Left lung (tissue), 10 donors: ENCODE data around the gene SWT1. TPM values are rescaled to one million over a fixed set of nuclear protein-coding genes. Genes with fewer than 3 reads are reported as not detected.
"Not testable (repeated sequence)": the region's sequence is repeated elsewhere in the genome, so short reads cannot be mapped to it uniquely, and the experiment has no call there.

Experiments used
- ATAC-seq: fragments of 200-7000 bp; cut with Tn5 transposase; one replicate; pipeline ENCODE4 v1.9.1; 2020; ENCODE audit warnings: moderate library complexity
- DNase-seq, 4 donors: peaks; one replicate each; pipeline ENCODE4 v3.0.0-alpha.2; 2013 to 2020
- H3K27ac ChIP-seq, 2 donors: fragments of 200-600 bp; sonication (generic) in 1 of 2; one replicate each; pipeline versions ENCODE4 v1.5.0 to v1.8.0; 2020 to 2021
- H3K27me3 ChIP-seq, 2 donors: fragments of 200-600 bp; sonication (generic) in 1 of 2; one replicate each; pipeline versions ENCODE4 v1.5.0 to v1.8.0; 2020 to 2021
- H3K36me3 ChIP-seq, 2 donors: fragments of 200-600 bp; sonication (generic) in 1 of 2; one replicate each; pipeline versions ENCODE4 v1.5.0 to v1.8.0; 2020 to 2021
- H3K4me1 ChIP-seq, 2 donors: fragments of 200-600 bp; one replicate each; pipeline ENCODE4 v1.8.0; 2021
- H3K4me3 ChIP-seq, 2 donors: fragments of 200-600 bp; sonication (generic) in 1 of 2; one replicate each; pipeline versions ENCODE4 v1.5.0 to v1.8.0; 2020 to 2021; ENCODE audit warnings: mild to moderate bottlenecking in 1 of 2
- H3K9me3 ChIP-seq, 2 donors: fragments of 200-600 bp; sonication (generic) in 1 of 2; one replicate each; pipeline versions ENCODE4 v1.5.0 to v1.8.0; 2020 to 2021
- intact Hi-C, 2 donors: fragments of 100-400 bp; cut with DNase I; formaldehyde crosslinking; loops; one replicate each; pipeline versions ENCODE4 v1.11.2 to v1.14.2; 2022
- polyA plus RNA-seq, 6 donors: library from polyadenylated mRNA; unstranded; fragments of 120-200 nt; gene quantifications; one replicate each; pipeline ENCODE4 v1.2.1, GENCODE V29; 2013; ENCODE audit not compliant: insufficient read length in 6 of 6
- total RNA-seq, 2 donors: library from RNA; stranded (reverse); fragmentation: NEBNext Ultra II Directional; extraction: Animal tissue kit (Norgen Biotek cat#: 25700); gene quantifications; one replicate each; pipeline ENCODE4 v1.2.1, GENCODE V29; 2021
- TF ChIP-seq, protein P1 (sequence below), 2 donors: fragments of 200-600 bp; sonication (generic) in 1 of 2; IDR thresholded peaks; one replicate each; pipeline versions ENCODE4 v1.5.0 to v1.8.0; 2021; ENCODE audit warnings: antibody characterized with exemption in 2 of 2
- donor health status: DM: no; HTN: yes; CAD: no.
- donor health status: DM: no; HTN: no; CAD: no.

SWT1 gene
- total and polyA plus RNA-seq, 8 donors, result 6.5 to 11.4 (median 9.5) TPM

GRCh38 chr1:185166106-185166505 is 9.1 kb downstream of the SWT1 start:
- no peaks in the 10 kb centered on the region for H3K27me3 ChIP-seq
- no peaks in the 10 kb centered on the region for H3K4me1 ChIP-seq
- TF ChIP-seq, protein P1, sequence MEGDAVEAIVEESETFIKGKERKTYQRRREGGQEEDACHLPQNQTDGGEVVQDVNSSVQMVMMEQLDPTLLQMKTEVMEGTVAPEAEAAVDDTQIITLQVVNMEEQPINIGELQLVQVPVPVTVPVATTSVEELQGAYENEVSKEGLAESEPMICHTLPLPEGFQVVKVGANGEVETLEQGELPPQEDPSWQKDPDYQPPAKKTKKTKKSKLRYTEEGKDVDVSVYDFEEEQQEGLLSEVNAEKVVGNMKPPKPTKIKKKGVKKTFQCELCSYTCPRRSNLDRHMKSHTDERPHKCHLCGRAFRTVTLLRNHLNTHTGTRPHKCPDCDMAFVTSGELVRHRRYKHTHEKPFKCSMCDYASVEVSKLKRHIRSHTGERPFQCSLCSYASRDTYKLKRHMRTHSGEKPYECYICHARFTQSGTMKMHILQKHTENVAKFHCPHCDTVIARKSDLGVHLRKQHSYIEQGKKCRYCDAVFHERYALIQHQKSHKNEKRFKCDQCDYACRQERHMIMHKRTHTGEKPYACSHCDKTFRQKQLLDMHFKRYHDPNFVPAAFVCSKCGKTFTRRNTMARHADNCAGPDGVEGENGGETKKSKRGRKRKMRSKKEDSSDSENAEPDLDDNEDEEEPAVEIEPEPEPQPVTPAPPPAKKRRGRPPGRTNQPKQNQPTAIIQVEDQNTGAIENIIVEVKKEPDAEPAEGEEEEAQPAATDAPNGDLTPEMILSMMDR (IDR thresholded peaks at IDR 0.05), result no peak
- H3K9me3 ChIP-seq, result no peaks in the 10 kb centered on the region
- DNase-seq, result no peak
- intact Hi-C loops, result loop anchor here in 1 of 2 donors (10.0 kb wide), 1 partner anchor 171 kb away; no protein-coding TSS in a partner anchor
- no peak overlapping the region for H3K4me3 ChIP-seq
- peaks cover 0 to 37% of the 10 kb centered on the region in 2 donors for H3K36me3 ChIP-seq
- ATAC-seq, result no peak
- H3K27ac ChIP-seq, result peak overlapping the region in 1 of 2 donors; percentile 38

DNA sequence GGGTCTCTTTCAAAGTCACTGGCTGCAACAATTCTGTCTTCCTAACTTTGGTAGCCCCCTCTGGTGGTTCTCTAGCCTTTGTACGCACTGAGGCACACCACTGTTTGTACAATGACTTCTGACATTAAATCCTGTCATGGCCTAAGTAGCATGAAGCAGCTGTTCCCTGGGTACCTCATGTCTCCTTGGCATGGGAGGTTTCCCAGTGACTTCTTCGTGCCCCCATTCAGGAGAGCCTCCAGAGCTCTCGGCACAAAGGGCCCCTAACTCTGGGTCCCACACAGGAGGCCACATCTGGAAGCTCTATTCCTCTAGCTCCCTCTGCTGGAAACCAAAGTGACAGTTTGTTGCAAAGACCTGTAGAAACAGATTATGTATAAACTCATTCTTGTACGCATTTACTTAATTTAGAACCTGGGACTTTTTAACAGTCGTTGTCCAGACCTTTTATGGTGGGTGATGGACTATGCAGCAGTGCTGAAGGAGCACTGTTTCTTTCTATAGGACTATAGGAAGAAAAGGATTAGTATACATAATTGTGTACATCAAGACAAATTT is 13.4 kb downstream of the SWT1 start:
- intact Hi-C loops, result no loop called here
- ATAC-seq, result peak; percentile 88
- Histone ChIP-seq H3K9me3 (no peaks in the 10 kb centered on the region), H3K36me3 (peaks cover 0 to 25% of the 10 kb centered on the region in 2 donors), H3K27me3 (no peaks in the 10 kb centered on the region), H3K27ac (no peak overlapping the region), H3K4me1 (no peaks in the 10 kb centered on the region), H3K4me3 (no peak overlapping the region)
- TF ChIP-seq, protein P1 (IDR thresholded peaks at IDR 0.05), result peak; percentile 18 to 58
- peak in 2 of 4 donors; percentile 62 to 68 for DNase-seq

DNA sequence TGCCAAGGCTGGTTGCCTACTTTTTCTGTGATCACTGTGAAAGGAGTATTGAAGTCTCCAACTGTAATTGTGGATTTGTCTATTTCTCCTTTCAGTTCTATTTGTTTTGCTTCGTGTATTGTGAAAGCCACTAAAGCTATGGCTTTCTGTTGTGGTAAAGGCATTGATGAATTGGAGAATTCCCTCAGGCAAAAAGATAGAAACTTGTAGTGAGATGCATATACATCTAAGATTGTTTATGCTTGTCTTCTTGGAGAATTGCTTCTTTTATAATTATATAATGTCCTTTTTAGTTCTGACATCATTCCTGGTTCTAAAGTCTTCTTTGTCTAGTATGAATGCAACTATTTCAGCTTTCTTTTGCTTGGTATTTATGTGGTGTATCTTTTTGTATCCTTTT is 36.8 kb downstream of the SWT1 start:
- no peak overlapping the region for H3K4me3 ChIP-seq
- no peak overlapping the region for H3K27ac ChIP-seq
- intact Hi-C loops, result no loop called here
- H3K27me3 ChIP-seq, result no peaks in the 10 kb centered on the region
- H3K9me3 ChIP-seq, result peaks cover 0 to 15% of the 10 kb centered on the region in 2 donors
- H3K36me3 ChIP-seq, result peaks cover 0 to 20% of the 10 kb centered on the region in 2 donors
- DNase-seq (no peak), ATAC-seq (no peak)
- H3K4me1 ChIP-seq, result no peaks in the 10 kb centered on the region
- TF ChIP-seq, protein P1 (IDR thresholded peaks at IDR 0.05), result no peak

GRCh38 chr1:185198712-185199111 is 41.7 kb downstream of the SWT1 start:
- H3K36me3 ChIP-seq, ATAC-seq, intact Hi-C loops: not testable (repeated sequence)

GRCh38 chr1:185200889-185201288 is 43.9 kb downstream of the SWT1 start:
- DNase-seq (no peak), ATAC-seq (no peak)
- H3K4me3 ChIP-seq, result no peak overlapping the region
- H3K9me3 ChIP-seq, result peaks cover 0 to 15% of the 10 kb centered on the region in 2 donors
- TF ChIP-seq, protein P1 (IDR thresholded peaks at IDR 0.05), result no peak
- H3K36me3 ChIP-seq, result peaks cover 0 to 4% of the 10 kb centered on the region in 2 donors
- intact Hi-C loops, result no loop called here
- H3K4me1 ChIP-seq, result no peaks in the 10 kb centered on the region
- no peak overlapping the region for H3K27ac ChIP-seq
- no peaks in the 10 kb centered on the region for H3K27me3 ChIP-seq

More at GRCh38 chr1:185198712-185199111, 41.7 kb downstream of the SWT1 start:
- H3K27ac ChIP-seq, H3K4me3 ChIP-seq, DNase-seq, H3K27me3 ChIP-seq, H3K4me1 ChIP-seq: not testable (repeated sequence)
- peaks cover 0 to 15% of the 10 kb centered on the region in 2 donors for H3K9me3 ChIP-seq

GRCh38 chr1:185207170-185207569 is 50.2 kb downstream of the SWT1 start:
- intact Hi-C loops, result no loop called here
- no peak overlapping the region for H3K4me3 ChIP-seq
- H3K9me3 ChIP-seq, result peaks cover 0 to 17% of the 10 kb centered on the region in 2 donors
- no peaks in the 10 kb centered on the region for H3K27me3 ChIP-seq
- no peak overlapping the region for H3K27ac ChIP-seq
- TF ChIP-seq, protein P1 (IDR thresholded peaks at IDR 0.05), result no peak
- DNase-seq (no peak), ATAC-seq (no peak)
- H3K36me3 ChIP-seq, result peaks cover 0 to 23% of the 10 kb centered on the region in 2 donors
- H3K4me1 ChIP-seq, result no peaks in the 10 kb centered on the region
